ENCODE measurements around the gene NME9. TPM values are rescaled to one million over a fixed set of nuclear protein-coding genes. Genes with fewer than 3 reads are reported as not detected.

NME9 gene
- total RNA-seq, 1 donor from 2014 or later = 0.48 TPM

DNA sequence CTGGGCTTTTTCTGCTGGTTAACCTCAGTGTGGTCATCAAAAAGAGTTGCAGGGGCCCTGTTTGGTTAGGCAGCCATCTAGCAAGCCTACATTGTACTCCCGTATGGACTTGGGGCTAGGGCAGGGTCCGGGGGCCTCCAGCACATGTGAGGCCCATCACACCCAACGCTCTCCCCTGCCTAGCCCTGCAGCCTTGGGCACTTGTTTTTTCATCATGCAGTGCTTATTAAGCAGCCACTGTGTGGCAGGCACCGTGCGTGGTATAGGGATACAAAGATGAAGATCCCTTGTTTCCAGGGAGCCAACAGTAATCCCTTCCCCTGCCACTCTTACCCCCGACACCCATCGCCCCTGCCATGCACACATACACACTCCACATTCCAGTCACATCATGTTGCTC is 32.9 kb upstream of the NME9 start:
- no peak for DNase-seq (ENCODE audit: low spot score)

- no peak for DNase-seq (ENCODE audit: low spot score)
These were observed 31.9 kb upstream of the NME9 start for GRCh38 chr3:138361561-138361971.

DNA sequence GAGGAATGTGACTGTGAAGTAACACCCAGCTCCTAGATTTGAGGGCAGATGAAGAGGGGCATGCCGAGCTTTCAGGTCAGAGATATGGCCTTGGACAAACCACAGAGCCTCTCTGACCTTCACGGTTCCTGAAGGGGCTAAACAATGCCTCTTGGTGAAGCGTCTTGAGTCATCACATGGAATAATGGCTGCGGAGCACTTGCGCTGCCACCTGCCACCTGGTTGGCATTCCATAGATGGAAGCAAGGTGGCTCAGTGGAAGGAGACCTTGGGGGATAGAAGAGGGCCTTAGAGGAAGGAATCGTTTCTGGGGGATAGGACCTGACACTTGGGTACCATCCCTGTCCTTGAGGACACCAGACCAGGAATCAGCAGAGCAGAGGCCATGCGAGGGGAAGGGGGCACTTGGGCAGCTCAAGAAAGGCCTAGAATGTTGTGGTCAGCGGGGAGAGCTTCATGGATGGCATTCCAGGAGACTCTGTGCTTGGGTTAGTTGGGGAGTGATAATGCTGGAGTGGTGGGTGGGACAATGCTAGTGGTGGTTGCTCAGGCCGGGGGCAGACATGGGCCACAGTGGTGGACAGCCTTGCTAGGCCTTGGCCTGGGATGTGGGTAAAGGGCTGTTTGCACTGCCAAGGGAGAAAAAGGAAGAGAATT is 31.3 kb upstream of the NME9 start:
- no peak for DNase-seq (ENCODE audit: low spot score)

DNA sequence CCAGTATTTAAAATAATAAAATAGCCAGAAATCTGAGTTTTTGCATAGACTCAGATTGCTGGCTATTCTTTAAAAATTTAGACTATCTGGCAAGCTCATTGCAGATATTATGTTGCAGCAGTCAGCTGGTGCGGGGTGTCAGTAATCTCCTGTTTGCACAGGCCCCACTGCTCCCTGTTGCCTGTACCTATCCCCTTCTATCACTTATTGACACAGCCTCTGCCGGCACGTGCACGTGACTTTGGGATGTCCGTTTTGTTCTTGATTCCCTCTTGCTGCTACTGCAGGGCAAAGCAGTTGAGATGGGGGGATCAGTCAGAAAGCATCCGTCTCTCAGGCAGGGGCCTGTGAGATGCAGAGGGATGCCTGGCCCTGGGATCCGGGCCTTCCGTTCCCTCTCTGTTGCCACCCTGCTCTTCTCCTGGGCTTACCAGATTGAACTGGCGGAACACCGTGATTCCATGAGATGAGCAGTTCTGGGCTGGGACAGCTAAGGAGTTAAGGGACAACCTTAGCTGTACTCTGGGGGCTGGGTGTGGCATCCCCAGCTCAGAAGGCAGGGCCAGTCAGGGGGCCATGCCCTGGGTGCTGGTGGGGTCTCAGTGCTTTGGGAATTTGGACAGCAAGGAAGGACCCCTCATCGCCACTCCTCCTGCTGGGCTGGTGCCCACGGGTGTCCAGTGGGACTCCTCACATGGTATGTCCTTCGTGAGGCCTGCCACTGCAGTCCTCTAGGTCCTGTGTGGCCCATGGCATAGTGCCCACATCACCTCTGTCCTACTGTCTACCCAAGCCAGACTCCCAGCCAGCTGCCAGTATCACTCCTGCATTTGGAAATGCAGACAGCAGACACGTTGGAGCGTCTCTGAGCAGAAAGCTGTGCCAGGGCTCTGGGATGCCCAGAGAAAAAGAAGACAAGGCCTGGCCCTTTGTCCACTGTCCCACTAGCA is 30.5 kb upstream of the NME9 start:
- no peak for DNase-seq (ENCODE audit: low spot score)

GRCh38 chr3:138359148-138359918 is 29.7 kb upstream of the NME9 start:
- DNase-seq (ENCODE audit: low spot score) = no peak

DNA sequence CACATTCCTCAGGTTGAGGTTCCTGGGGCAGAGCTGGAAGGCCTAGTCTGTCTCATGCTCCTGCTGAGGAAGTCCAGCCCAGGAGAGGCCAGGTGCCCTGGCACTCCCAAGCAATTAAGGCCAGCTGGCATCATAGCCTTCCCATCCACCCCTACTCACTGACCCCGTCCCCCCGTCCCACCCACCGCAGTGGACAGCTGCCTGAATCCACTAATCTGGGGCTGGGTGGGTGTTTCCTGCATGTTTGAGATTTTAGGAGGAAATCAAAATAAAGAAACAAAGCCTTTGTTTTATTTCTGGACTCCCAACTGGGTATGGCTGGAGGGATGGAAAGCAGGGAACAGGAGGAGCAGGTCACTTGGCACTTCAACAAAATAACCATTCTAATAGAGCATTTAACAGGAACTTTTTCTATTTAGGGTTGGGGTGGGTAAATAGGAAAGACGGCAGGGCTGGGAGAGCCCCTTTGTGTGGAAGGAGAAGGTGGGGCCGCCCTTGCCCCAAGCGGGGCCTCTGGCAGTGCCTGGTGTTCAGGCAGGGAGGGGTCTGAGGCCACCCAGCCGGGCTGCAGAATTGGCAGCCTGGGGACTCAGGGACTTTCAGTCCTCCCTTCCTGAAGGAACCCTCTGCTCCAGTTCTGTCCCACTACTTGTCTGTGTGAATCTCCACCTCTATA is 27.2 kb upstream of the NME9 start:
- DNase-seq (ENCODE audit: low spot score) = no peak

DNA sequence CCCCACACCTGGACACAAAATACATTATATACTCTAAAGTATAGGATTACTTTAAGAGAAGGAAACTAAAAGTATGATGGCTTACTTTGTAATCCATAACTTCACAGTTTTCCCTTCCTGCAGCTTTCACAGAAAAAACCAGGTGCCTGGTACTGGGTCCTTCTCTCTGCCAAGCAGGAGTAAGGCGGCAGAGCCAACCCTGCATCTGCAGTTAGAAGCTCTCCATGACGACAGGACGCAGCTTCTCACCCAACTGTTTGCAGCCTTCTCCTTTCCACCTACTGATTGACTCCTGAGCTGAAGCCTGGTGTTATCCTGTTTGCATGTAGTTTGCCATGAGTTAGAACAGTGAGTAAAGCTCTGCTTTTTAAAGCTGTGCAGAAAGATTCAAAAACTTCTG is 25.4 kb upstream of the NME9 start:
- DNase-seq (ENCODE audit: low spot score) = no peak

- no peak for DNase-seq (ENCODE audit: low spot score)
These were observed 24.7 kb upstream of the NME9 start for GRCh38 chr3:138354376-138354775.

- DNase-seq (ENCODE audit: low spot score) = no peak
These were observed 22.4 kb upstream of the NME9 start for GRCh38 chr3:138351916-138352550.

DNA sequence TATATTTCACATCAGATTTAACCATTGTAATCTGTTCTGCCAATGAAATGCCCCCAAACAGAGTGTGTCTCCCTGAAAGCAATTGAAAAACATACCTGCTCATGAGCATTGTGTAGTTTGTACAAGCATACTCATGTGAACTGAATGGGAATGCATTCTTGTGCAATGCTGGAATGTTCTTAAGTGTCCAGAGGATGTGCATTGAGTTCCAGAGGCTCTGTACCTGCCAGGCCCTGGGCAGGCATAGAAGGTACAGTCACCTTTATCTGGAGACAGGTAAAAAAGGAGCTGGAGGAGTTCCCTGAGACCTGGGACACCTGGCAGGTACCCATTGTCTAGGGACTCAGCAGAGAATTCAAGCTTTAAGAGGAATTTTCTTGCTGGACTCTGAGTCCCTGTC is 21.5 kb upstream of the NME9 start:
- no peak for DNase-seq (ENCODE audit: low spot score)

DNA sequence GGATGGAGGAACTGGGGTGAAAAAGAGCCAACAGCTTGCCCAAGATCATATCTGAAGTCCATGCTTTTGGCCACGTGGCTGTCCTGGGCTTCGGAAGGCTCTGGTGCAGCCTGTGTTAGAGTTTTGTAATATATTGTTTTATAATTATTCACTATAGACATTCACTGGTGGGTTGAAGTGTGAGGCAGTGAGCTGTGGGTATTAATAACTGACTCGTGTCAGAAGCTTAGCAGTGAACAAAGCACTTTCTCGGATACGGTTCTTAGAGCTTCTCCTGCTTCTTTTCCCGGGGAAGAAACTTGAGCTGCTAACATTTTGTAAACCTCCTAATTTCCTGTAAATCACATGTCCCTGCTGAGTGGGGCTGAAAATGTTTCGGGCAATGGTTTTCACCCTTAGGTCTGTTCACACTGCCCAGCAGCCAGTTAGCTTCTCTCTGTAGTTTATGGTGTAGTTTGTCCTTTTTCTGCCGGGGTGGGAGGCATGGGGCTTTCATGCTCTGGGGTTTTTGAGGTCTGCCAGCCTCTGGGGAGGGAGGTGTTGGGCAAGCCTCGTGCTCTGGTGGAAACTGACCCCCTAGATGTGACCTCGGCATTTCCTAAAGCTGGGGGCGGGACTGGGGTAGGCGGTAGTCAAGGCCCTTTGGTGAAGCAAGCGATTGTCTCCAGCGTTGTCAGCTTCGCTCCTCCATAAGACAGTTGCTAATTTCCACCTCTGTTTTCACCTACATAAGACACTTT is 20.4 kb upstream of the NME9 start:
- DNase-seq (ENCODE audit: low spot score) = no peak

- DNase-seq (ENCODE audit: low spot score) = peak; percentile 15
These were observed 19.4 kb upstream of the NME9 start for GRCh38 chr3:138348754-138349739.

DNA sequence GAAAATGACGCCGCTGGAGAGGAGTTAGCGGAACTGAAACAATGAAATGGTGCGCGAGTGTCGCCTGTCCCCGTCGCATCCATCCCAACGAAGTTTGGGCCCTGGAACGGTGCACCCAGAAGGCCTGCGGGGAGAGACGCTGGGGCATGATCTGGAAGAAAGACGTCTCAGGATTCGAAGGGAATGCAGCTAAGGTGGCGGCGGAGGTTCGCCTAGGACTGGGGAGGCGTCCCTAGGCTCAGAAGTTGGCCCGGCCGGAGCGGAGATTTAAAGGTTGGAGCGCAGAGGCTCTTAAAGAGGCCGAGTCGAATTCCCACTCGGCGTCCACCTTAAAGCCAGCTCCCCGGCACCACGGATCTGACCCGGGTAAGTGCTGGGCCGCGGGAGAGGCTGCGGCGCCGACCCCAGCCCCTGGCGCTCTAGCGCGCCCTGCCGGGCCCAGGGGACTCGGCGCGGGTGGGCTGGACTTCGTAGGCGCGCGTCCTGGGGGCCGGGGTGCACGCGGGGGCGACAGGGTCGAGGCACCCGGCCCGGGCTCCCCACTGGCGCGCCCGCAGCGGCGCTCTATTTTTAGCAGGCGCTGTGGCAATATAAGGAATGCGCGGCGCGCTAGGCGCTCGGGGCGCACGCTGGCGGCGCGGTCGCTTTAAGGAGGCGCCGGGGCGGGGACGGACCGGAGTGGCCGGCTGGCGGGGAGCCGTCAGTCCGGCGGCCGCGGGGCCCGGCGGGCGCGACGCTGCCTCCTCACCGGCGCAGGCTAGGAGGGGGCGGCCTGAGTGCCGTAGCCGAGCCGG is 18.5 kb upstream of the NME9 start, which contains the start of gene MRAS:
Gene MRAS (plus strand): TSS at position 620 of the 794 bp plus-strand sequence. CDS start 24,305 bp downstream, outside the sequence.
- peak; percentile 76 for DNase-seq (ENCODE audit: low spot score)

GRCh38 chr3:138344754-138345153 is 15.1 kb upstream of the NME9 start:
- no peak for DNase-seq (ENCODE audit: low spot score)

GRCh38 chr3:138340511-138340910 is 10.9 kb upstream of the NME9 start:
- DNase-seq (ENCODE audit: low spot score) = no peak

DNA sequence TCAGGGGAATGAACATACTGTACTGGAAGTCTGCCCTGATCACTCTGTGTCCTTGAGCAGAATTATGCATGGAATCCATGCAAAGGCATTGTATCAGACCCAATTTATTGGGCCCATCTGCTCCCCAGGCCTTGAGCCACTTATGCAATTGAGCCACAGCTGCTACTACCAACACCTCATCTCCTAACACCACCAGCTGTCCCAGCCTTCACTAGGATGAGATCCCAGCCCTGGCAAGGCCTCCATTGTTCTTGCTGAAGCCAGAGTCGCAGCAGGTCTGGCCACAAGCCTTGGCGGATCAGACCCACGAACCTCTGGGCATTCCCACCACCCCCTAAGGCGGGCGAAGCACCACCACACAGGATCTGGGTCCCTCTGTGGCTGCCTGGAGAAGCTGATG is 9.2 kb upstream of the NME9 start:
- no peak for DNase-seq (ENCODE audit: low spot score)

GRCh38 chr3:138338244-138338643 is 8.6 kb upstream of the NME9 start:
- DNase-seq (ENCODE audit: low spot score) = no peak

- DNase-seq (ENCODE audit: low spot score) = no peak
These were observed 6.9 kb upstream of the NME9 start for GRCh38 chr3:138336454-138336999.
